BJ (cell line): ENCODE results near the gene CLEC1B. TPM values are rescaled to one million over a fixed set of nuclear protein-coding genes. Genes with fewer than 3 reads are reported as not detected.
"Not testable (repeated sequence)": the region's sequence is repeated elsewhere in the genome, so short reads cannot be mapped to it uniquely, and the experiment has no call there.

Experiments used
- CTCF ChIA-PET: fragments of 350-600 bp; formaldehyde crosslinking; extraction: SDS; loops from one replicate; lab custom pipeline; 2021; ENCODE audit warnings: antibody characterized with exemption, inconsistent platforms; lab: Yijun Ruan, JAX
- POLR2A ChIA-PET: fragments of 300-600 bp; sonication (Branson Sonifier 250); formaldehyde crosslinking; extraction: SDS; loops from one replicate; lab custom pipeline; 2021; ENCODE audit warnings: antibody characterized with exemption; lab: Charles Lee
- DNase-seq: peaks from one replicate; pipeline ENCODE4 v3.0.0-alpha.2; 2011; ENCODE audit warnings: low read depth
- H3K27me3 ChIP-seq: 2 replicates; pipeline ENCODE4 v1.6.0; 2011; ENCODE audit warnings: low read length; ENCODE audit not compliant: control insufficient read depth, insufficient read depth
- H3K36me3 ChIP-seq: 2 replicates; pipeline ENCODE4 v1.5.1; 2011; ENCODE audit warnings: low read length; ENCODE audit not compliant: control insufficient read depth, insufficient read depth
- H3K4me3 ChIP-seq: 2 replicates; pipeline ENCODE4 v1.5.1; 2011; ENCODE audit warnings: low read depth, mild to moderate bottlenecking, control low read depth, low read length
- CTCF ChIP-seq: IDR thresholded peaks from 2 replicates; pipeline ENCODE4 v1.5.1; 2011; ENCODE audit warnings: low read depth, mild to moderate bottlenecking, control low read depth, inconsistent platforms, low read length, moderate library complexity; ENCODE audit not compliant: insufficient read depth
- polyA plus RNA-seq: library from polyadenylated mRNA; depleted of rRNA; stranded (reverse); fragments of >200 nt; gene quantifications from 2 replicates; pipeline ENCODE4 v1.2.3, GENCODE V29; 2011

CLEC1B gene
- polyA plus RNA-seq, 1 experiment: not detected

- CTCF ChIA-PET: interaction anchor here (0.6 to 0.8 kb wide), 4 partner anchors 235 to 1508 kb away, joined by 3 to 5 read pairs (median 4); no protein-coding TSS in a partner anchor
- POLR2A ChIA-PET: no interaction called here
Measured at GRCh38 chr12:9977916-9978315, 21.0 kb downstream of the CLEC1B start.

GRCh38 chr12:9976626-9977025 lies 22.3 kb downstream of the CLEC1B start:
- DNase-seq, H3K27me3 ChIP-seq, POLR2A ChIA-PET, H3K36me3 ChIP-seq, H3K4me3 ChIP-seq: not testable (repeated sequence)
- CTCF ChIA-PET: interaction anchor here (1.0 kb wide), 1 partner anchor 226 kb away, joined by 3 read pairs; no protein-coding TSS in a partner anchor

More at GRCh38 chr12:9977916-9978315, 21.0 kb downstream of the CLEC1B start:
- Histone ChIP-seq H3K36me3 (no peaks in the 10 kb centered on the region), H3K4me3 (no peak overlapping the region), H3K27me3 (peaks cover 2% of the 10 kb centered on the region; the same call in 1 of the 2 replicates)
- no peak for TF ChIP-seq CTCF
- DNase-seq: no peak

- CTCF ChIA-PET: interaction anchor here (1.0 kb wide), 1 partner anchor 225 kb away, joined by 3 read pairs; no protein-coding TSS in a partner anchor
- Histone ChIP-seq H3K27me3 (peaks cover 2% of the 10 kb centered on the region; the same call in 1 of the 2 replicates), H3K36me3 (no peaks in the 10 kb centered on the region), H3K4me3 (no peak overlapping the region)
- POLR2A ChIA-PET: no interaction called here
- TF ChIP-seq CTCF: no peak
- DNase-seq: no peak
Measured at GRCh38 chr12:9975614-9976013, 23.3 kb downstream of the CLEC1B start.

- POLR2A ChIA-PET, H3K4me3 ChIP-seq, DNase-seq, H3K27me3 ChIP-seq, H3K36me3 ChIP-seq, CTCF ChIA-PET: not testable (repeated sequence)
Measured at GRCh38 chr12:9974731-9975130, 24.2 kb downstream of the CLEC1B start.

GRCh38 chr12:9973949-9974348 lies 25.0 kb downstream of the CLEC1B start:
- H3K4me3 ChIP-seq: no peak overlapping the region
- no peaks in the 10 kb centered on the region for H3K36me3 ChIP-seq
- H3K27me3 ChIP-seq: peaks cover 2% of the 10 kb centered on the region; the same call in 1 of the 2 replicates
- POLR2A ChIA-PET: no interaction called here
- no peak for DNase-seq
- CTCF ChIA-PET: no interaction called here
- no peak for TF ChIP-seq CTCF

GRCh38 chr12:9971181-9971580 lies 27.7 kb downstream of the CLEC1B start, which contains the start of gene CLEC12A:
CLEC12A (plus strand) TSS chr12:9971409; CDS start chr12:9971597, 188 bp downstream.
- POLR2A ChIA-PET: no interaction called here
- H3K27me3 ChIP-seq: 0 out of 2 replicates have a peak, but pooled peaks cover 2% of the 10 kb centered on the region
- CTCF ChIA-PET: no interaction called here
- H3K36me3 ChIP-seq: no peaks in the 10 kb centered on the region
- H3K4me3 ChIP-seq: no peak within 1 kb of the TSS
- DNase-seq: no peak
- TF ChIP-seq CTCF: no peak
